AG04449 (cell line): ENCODE data around the gene TOGARAM1.

Experiments
- CTCF ChIA-PET: fragments of 350-600 bp; formaldehyde crosslinking; extraction: SDS; loops from one replicate; lab custom pipeline; 2021; ENCODE audit warnings: antibody characterized with exemption; lab: Yijun Ruan, JAX
- POLR2A ChIA-PET: fragments of 400-600, 350-600 bp; formaldehyde crosslinking; extraction: SDS; loops from one replicate; lab custom pipeline; 2020; ENCODE audit warnings: antibody characterized with exemption, inconsistent platforms; lab: Yijun Ruan, JAX
- DNase-seq: peaks from one replicate; pipeline ENCODE4 v3.0.0-alpha.2; 2010; ENCODE audit warnings: low read depth, low spot score
- H3K4me3 ChIP-seq: 2 replicates; pipeline ENCODE4 v1.5.1; 2011; ENCODE audit warnings: low read depth, mild to moderate bottlenecking, control low read depth, low read length
- TF ChIP-seq, protein P1 (sequence below): IDR thresholded peaks from one replicate; pipeline ENCODE4 v1.5.1; 2011; ENCODE audit warnings: mild to moderate bottlenecking, moderate library complexity, low read length, control low read depth, inconsistent platforms; ENCODE audit not compliant: insufficient read depth; ENCODE audit errors: missing control alignments

Gene TOGARAM1

DNA sequence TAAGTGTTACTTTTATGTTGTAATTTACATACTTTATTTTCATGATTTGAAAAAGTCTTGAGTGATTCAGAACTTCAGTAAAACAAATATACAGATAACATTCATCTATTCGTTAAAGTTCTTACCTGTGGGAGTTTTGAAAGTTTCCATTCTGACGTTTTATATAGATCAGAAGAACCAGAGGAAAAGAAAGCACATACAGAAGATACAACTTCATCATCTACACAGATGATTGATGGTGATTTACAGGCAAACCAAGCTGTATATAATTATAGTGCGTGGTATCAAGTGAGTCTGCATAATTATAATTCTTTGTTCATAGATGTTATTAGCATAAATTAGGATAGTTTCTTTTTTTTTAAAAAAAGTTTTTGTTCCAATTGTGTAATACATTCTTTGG, 152.3 kb downstream of the TOGARAM1 start:
- ChIA-PET CTCF (interaction anchor here (0.6 to 1.8 kb wide), 2 partner anchors 138 to 154 kb away, joined by 4 to 5 read pairs; partner anchors contain the start of gene MIS18BP1), POLR2A (no interaction called here)
- no peak for DNase-seq
- H3K4me3 ChIP-seq, result no peak overlapping the region
- TF ChIP-seq, protein P1, sequence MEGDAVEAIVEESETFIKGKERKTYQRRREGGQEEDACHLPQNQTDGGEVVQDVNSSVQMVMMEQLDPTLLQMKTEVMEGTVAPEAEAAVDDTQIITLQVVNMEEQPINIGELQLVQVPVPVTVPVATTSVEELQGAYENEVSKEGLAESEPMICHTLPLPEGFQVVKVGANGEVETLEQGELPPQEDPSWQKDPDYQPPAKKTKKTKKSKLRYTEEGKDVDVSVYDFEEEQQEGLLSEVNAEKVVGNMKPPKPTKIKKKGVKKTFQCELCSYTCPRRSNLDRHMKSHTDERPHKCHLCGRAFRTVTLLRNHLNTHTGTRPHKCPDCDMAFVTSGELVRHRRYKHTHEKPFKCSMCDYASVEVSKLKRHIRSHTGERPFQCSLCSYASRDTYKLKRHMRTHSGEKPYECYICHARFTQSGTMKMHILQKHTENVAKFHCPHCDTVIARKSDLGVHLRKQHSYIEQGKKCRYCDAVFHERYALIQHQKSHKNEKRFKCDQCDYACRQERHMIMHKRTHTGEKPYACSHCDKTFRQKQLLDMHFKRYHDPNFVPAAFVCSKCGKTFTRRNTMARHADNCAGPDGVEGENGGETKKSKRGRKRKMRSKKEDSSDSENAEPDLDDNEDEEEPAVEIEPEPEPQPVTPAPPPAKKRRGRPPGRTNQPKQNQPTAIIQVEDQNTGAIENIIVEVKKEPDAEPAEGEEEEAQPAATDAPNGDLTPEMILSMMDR, result no peak

GRCh38 chr14:45118594-45118993, 156.6 kb downstream of the TOGARAM1 start:
- CTCF ChIA-PET, result interaction anchor here (1.8 kb wide), 1 partner anchor 12 kb away, joined by 4 read pairs; no protein-coding TSS in a partner anchor
- no peak for DNase-seq
- H3K4me3 ChIP-seq, result no peak overlapping the region
- POLR2A ChIA-PET, result no interaction called here
- TF ChIP-seq, protein P1, result no peak

- ChIA-PET CTCF (no interaction called here), POLR2A (no interaction called here)
- TF ChIP-seq, protein P1, result no peak
- no peak for DNase-seq
- no peak overlapping the region for H3K4me3 ChIP-seq
Measured at GRCh38 chr14:45120096-45120495, 158.1 kb downstream of the TOGARAM1 start.

- CTCF ChIA-PET, result no interaction called here
Measured at GRCh38 chr14:45123271-45123670, 161.3 kb downstream of the TOGARAM1 start.

More at GRCh38 chr14:45123271-45123670, 161.3 kb downstream of the TOGARAM1 start:
- no peak overlapping the region for H3K4me3 ChIP-seq
- POLR2A ChIA-PET, result no interaction called here
- TF ChIP-seq, protein P1, result no peak
- DNase-seq, result no peak
